Measurements from ENCODE around the gene NACA2. TPM values are rescaled to one million over a fixed set of nuclear protein-coding genes. Genes with fewer than 3 reads are reported as not detected.

The NACA2 gene
- total RNA-seq, 1 experiment from 2014 or later: not detected

DNA sequence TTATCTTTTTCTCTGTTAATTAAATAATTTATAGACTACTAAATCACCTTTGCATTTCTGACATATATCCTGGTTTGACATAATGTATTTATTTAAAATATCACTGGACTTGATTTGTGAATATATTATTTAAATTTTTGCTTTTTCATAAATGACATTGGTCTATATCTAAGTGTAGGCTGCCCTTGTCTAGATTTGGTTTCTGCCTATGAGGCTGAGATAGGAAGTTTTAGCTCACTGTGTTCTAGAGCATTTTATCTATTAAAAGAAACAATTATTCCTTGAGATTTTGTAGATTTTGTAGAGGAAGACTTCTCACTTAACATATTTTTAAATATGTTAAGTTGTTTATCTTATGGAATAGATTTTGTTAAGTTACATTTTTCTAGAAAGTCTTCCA, 43.9 kb downstream of the NACA2 start (continued):
- TF ChIP-seq, protein P1, sequence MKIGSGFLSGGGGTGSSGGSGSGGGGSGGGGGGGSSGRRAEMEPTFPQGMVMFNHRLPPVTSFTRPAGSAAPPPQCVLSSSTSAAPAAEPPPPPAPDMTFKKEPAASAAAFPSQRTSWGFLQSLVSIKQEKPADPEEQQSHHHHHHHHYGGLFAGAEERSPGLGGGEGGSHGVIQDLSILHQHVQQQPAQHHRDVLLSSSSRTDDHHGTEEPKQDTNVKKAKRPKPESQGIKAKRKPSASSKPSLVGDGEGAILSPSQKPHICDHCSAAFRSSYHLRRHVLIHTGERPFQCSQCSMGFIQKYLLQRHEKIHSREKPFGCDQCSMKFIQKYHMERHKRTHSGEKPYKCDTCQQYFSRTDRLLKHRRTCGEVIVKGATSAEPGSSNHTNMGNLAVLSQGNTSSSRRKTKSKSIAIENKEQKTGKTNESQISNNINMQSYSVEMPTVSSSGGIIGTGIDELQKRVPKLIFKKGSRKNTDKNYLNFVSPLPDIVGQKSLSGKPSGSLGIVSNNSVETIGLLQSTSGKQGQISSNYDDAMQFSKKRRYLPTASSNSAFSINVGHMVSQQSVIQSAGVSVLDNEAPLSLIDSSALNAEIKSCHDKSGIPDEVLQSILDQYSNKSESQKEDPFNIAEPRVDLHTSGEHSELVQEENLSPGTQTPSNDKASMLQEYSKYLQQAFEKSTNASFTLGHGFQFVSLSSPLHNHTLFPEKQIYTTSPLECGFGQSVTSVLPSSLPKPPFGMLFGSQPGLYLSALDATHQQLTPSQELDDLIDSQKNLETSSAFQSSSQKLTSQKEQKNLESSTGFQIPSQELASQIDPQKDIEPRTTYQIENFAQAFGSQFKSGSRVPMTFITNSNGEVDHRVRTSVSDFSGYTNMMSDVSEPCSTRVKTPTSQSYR (CRISPR knock-in tag; IDR thresholded peaks at IDR 0.05): no peak

DNA sequence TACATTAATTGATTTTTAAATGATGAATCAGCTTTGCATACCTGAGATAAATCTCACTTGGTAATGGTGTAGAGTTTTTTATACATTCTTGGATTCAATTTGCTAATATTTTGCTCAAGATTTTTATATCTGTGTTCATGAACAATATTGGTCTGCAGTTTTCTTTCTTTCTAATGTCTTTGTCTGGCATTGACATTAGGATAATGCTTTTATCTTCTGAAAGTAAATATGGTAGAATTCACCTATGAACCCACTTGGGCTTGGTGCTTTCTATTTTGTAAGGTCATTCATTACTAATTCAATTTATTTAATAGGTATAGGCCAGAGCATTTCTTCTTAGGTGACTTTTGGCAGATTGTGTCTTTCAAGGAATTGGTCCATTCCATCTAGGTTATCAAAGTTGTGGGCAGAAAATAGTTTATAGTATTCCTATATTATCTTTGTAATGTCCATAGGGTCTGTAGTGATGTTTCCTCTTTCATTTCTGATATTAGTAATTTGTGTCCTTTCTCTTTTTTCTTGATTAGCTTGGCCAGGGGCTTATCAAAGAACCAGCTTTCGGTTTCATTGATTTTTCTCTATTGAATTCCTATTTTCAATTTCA, 45.6 kb downstream of the NACA2 start:
- DNase-seq (ENCODE audit: low spot score): no peak

DNA sequence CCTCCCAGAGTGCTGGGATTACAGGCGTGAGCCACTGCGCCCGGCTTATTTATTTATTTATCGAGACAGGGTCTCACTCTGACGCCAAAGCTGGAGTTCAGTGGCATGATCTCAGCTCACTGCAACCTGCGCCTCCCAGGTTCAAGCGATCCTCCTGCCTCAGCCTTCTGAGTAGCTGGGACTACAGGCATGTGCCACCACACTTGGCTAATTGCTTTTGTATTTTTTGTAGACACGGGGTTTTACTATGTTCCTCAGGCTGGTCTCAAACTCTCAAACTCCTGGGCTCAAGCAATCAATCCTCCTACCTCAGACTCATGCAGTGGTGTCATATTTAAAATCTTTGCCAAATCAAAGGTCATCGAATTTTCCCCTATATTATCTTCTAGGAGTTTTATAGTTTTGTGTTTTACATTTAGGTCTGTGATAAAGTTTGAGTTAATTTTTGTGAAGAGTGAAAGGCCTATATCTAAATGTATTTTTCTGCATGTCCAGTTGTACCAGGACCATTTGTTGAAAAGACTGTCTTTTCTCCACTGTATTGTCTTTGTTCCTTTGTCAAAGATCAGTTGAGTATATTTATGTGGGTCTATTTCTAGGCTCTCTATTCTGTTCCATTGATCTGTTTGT, 47.1 kb downstream of the NACA2 start:
- no peak for DNase-seq (ENCODE audit: low spot score)
- ChIA-PET CTCF (no interaction called here), POLR2A (no interaction called here)
- Mint-ChIP-seq H3K27ac (no peak overlapping the region), H3K9me3 (peaks cover 33% of the 10 kb centered on the region), H3K36me3 (no peaks in the 10 kb centered on the region; the same call in 1 of the 2 replicates), H3K4me1 (no peaks in the 10 kb centered on the region), H3K4me3 (no peak overlapping the region), H3K27me3 (ENCODE audit: low read depth) (no peaks in the 10 kb centered on the region)
- ATAC-seq: no peak
- TF ChIP-seq, protein P2, sequence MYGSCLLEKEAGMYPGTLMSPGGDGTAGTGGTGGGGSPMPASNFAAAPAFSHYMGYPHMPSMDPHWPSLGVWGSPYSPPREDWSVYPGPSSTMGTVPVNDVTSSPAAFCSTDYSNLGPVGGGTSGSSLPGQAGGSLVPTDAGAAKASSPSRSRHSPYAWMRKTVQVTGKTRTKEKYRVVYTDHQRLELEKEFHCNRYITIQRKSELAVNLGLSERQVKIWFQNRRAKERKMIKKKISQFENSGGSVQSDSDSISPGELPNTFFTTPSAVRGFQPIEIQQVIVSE (CRISPR knock-in tag; IDR thresholded peaks at IDR 0.05; ENCODE audit: borderline replicate concordance): no peak
- TF ChIP-seq, protein P3, sequence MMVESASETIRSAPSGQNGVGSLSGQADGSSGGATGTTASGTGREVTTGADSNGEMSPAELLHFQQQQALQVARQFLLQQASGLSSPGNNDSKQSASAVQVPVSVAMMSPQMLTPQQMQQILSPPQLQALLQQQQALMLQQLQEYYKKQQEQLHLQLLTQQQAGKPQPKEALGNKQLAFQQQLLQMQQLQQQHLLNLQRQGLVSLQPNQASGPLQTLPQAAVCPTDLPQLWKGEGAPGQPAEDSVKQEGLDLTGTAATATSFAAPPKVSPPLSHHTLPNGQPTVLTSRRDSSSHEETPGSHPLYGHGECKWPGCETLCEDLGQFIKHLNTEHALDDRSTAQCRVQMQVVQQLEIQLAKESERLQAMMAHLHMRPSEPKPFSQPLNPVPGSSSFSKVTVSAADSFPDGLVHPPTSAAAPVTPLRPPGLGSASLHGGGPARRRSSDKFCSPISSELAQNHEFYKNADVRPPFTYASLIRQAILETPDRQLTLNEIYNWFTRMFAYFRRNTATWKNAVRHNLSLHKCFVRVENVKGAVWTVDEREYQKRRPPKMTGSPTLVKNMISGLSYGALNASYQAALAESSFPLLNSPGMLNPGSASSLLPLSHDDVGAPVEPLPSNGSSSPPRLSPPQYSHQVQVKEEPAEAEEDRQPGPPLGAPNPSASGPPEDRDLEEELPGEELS (CRISPR knock-in tag; IDR thresholded peaks at IDR 0.05): no peak
- TF ChIP-seq KAT7 (CRISPR knock-in tag; IDR thresholded peaks at IDR 0.05; ENCODE audit: borderline replicate concordance) (no peak), ETV6 (CRISPR knock-in tag; IDR thresholded peaks at IDR 0.05) (no peak), ZNF416 (CRISPR knock-in tag; IDR thresholded peaks at IDR 0.05) (no peak), FOXJ3 (CRISPR knock-in tag; IDR thresholded peaks at IDR 0.05; ENCODE audit: borderline replicate concordance) (no peak), FOXK1 (CRISPR knock-in tag; IDR thresholded peaks at IDR 0.05) (no peak), TEAD1 (CRISPR knock-in tag; IDR thresholded peaks at IDR 0.05) (no peak)
- TF ChIP-seq, protein P4, sequence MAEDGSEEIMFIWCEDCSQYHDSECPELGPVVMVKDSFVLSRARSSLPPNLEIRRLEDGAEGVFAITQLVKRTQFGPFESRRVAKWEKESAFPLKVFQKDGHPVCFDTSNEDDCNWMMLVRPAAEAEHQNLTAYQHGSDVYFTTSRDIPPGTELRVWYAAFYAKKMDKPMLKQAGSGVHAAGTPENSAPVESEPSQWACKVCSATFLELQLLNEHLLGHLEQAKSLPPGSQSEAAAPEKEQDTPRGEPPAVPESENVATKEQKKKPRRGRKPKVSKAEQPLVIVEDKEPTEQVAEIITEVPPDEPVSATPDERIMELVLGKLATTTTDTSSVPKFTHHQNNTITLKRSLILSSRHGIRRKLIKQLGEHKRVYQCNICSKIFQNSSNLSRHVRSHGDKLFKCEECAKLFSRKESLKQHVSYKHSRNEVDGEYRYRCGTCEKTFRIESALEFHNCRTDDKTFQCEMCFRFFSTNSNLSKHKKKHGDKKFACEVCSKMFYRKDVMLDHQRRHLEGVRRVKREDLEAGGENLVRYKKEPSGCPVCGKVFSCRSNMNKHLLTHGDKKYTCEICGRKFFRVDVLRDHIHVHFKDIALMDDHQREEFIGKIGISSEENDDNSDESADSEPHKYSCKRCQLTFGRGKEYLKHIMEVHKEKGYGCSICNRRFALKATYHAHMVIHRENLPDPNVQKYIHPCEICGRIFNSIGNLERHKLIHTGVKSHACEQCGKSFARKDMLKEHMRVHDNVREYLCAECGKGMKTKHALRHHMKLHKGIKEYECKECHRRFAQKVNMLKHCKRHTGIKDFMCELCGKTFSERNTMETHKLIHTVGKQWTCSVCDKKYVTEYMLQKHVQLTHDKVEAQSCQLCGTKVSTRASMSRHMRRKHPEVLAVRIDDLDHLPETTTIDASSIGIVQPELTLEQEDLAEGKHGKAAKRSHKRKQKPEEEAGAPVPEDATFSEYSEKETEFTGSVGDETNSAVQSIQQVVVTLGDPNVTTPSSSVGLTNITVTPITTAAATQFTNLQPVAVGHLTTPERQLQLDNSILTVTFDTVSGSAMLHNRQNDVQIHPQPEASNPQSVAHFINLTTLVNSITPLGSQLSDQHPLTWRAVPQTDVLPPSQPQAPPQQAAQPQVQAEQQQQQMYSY (CRISPR knock-in tag; IDR thresholded peaks at IDR 0.05): no peak
- TF ChIP-seq, protein P5, sequence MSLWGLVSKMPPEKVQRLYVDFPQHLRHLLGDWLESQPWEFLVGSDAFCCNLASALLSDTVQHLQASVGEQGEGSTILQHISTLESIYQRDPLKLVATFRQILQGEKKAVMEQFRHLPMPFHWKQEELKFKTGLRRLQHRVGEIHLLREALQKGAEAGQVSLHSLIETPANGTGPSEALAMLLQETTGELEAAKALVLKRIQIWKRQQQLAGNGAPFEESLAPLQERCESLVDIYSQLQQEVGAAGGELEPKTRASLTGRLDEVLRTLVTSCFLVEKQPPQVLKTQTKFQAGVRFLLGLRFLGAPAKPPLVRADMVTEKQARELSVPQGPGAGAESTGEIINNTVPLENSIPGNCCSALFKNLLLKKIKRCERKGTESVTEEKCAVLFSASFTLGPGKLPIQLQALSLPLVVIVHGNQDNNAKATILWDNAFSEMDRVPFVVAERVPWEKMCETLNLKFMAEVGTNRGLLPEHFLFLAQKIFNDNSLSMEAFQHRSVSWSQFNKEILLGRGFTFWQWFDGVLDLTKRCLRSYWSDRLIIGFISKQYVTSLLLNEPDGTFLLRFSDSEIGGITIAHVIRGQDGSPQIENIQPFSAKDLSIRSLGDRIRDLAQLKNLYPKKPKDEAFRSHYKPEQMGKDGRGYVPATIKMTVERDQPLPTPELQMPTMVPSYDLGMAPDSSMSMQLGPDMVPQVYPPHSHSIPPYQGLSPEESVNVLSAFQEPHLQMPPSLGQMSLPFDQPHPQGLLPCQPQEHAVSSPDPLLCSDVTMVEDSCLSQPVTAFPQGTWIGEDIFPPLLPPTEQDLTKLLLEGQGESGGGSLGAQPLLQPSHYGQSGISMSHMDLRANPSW (CRISPR knock-in tag; conservative IDR thresholded peaks at IDR 0.05; ENCODE audit: low read depth): no peak
- TF ChIP-seq, protein P6, sequence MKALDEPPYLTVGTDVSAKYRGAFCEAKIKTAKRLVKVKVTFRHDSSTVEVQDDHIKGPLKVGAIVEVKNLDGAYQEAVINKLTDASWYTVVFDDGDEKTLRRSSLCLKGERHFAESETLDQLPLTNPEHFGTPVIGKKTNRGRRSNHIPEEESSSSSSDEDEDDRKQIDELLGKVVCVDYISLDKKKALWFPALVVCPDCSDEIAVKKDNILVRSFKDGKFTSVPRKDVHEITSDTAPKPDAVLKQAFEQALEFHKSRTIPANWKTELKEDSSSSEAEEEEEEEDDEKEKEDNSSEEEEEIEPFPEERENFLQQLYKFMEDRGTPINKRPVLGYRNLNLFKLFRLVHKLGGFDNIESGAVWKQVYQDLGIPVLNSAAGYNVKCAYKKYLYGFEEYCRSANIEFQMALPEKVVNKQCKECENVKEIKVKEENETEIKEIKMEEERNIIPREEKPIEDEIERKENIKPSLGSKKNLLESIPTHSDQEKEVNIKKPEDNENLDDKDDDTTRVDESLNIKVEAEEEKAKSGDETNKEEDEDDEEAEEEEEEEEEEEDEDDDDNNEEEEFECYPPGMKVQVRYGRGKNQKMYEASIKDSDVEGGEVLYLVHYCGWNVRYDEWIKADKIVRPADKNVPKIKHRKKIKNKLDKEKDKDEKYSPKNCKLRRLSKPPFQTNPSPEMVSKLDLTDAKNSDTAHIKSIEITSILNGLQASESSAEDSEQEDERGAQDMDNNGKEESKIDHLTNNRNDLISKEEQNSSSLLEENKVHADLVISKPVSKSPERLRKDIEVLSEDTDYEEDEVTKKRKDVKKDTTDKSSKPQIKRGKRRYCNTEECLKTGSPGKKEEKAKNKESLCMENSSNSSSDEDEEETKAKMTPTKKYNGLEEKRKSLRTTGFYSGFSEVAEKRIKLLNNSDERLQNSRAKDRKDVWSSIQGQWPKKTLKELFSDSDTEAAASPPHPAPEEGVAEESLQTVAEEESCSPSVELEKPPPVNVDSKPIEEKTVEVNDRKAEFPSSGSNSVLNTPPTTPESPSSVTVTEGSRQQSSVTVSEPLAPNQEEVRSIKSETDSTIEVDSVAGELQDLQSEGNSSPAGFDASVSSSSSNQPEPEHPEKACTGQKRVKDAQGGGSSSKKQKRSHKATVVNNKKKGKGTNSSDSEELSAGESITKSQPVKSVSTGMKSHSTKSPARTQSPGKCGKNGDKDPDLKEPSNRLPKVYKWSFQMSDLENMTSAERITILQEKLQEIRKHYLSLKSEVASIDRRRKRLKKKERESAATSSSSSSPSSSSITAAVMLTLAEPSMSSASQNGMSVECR (CRISPR knock-in tag; IDR thresholded peaks at IDR 0.05; ENCODE audit: borderline replicate concordance): no peak

More for the DNA sequence above, 45.6 kb downstream of the NACA2 start:
- H3K27ac Mint-ChIP-seq: no peak overlapping the region
- TF ChIP-seq RELA (CRISPR knock-in tag; IDR thresholded peaks at IDR 0.05; ENCODE audit: borderline replicate concordance): no peak
- TF ChIP-seq ZNF138 (CRISPR knock-in tag; conservative IDR thresholded peaks at IDR 0.05): no peak
- H3K4me1 Mint-ChIP-seq: no peaks in the 10 kb centered on the region
- no peak for ATAC-seq
- POLR2A ChIA-PET: no interaction called here
- H3K9me3 Mint-ChIP-seq: peaks cover 23% of the 10 kb centered on the region
- CTCF ChIA-PET: no interaction called here
- no peaks in the 10 kb centered on the region; the same call in 1 of the 2 replicates for H3K36me3 Mint-ChIP-seq
- H3K27me3 Mint-ChIP-seq (ENCODE audit: low read depth): no peaks in the 10 kb centered on the region
- no peak overlapping the region for H3K4me3 Mint-ChIP-seq

Measured in WTC11 (cell line).